GM18505 (cell line): ENCODE measurements around the gene CPA3.

Source experiments
- ATAC-seq: cut with Tn5 transposase; IDR thresholded peaks from one replicate; pipeline ENCODE4 v1.9.1; 2021; ENCODE audit not compliant: unreplicated experiment
- POLR2A ChIP-seq: IDR thresholded peaks from 4 replicates; pipeline ENCODE4 v1.6.1; 2011; ENCODE audit warnings: borderline replicate concordance; ENCODE audit not compliant: insufficient read depth, insufficient read length; ENCODE audit errors: extremely low read depth

The CPA3 gene

DNA sequence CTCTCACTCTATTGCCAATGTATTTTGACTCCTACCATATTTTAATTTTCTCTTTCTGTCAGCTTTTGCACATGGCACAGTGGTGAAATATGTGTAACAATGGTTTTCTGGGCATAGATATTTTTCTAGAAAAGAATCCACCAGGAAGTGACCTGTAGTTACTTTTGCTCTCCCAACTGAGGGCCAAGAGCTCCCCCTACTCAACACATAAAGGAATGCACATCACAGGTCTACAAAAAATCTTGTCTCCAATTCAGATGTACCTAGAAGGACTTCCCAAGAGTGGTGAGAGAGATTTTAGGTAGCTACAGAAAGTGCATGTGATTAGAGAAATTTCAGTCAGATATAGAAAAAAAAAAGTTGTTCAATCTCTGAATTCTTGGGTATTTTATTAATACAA lies 15.6 kb downstream of the CPA3 start:
- peak; percentile 56 for ATAC-seq
- no peak for TF ChIP-seq POLR2A

DNA sequence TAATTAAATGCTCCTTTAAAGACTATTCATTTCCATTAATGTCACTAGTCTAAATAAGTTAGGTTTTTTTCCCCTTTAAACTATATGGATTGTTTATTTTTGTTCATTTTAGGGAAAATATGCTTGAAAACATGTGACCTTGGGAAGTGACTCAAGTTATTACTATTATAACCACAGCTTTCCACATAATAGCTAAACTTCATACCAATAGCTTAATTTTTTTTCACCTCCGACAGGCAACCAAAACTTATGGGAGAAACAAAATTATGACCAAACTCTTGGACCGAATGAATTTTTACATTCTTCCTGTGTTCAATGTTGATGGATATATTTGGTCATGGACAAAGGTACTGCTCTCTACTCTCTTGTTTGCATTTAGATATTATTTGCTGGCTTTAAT lies 16.2 kb downstream of the CPA3 start:
- no peak for TF ChIP-seq POLR2A
- ATAC-seq: no peak

DNA sequence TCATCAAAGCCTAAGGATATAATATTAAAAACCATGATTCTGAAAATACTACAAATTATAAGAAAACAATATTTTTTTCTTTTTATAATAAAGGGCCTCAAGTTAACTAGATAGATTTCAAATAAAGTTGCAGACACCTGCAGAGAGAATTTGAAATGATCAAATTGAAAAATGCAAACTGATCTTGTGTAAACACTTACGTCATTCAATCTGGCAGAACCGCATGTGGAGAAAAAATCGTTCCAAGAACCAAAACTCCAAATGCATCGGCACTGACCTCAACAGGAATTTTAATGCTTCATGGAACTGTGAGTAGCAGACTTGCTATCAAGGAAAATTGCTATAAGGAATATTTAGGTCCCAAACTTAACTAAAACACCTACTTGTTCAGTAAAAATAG lies 17.2 kb downstream of the CPA3 start:
- ATAC-seq: no peak
- TF ChIP-seq POLR2A: no peak

DNA sequence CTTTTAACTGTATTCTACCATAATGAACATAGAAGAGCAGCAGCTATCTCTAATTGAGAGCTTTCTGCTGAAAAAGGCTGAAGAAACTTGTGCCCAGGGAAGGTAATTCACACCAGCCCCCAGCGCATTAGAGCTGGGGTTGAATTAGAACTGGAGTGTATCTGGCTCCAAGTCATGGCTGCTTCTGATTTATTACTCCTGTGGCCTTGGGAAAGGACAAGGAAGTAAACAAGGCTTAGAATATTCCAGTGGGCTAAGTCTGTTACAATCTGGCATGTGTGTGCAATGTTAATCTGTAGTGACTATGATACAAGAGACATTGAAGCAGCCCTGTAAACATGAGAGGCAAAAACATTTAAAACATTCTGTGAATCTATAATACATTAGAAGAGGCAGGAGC lies 18.1 kb downstream of the CPA3 start:
- no peak for ATAC-seq
- TF ChIP-seq POLR2A: no peak

DNA sequence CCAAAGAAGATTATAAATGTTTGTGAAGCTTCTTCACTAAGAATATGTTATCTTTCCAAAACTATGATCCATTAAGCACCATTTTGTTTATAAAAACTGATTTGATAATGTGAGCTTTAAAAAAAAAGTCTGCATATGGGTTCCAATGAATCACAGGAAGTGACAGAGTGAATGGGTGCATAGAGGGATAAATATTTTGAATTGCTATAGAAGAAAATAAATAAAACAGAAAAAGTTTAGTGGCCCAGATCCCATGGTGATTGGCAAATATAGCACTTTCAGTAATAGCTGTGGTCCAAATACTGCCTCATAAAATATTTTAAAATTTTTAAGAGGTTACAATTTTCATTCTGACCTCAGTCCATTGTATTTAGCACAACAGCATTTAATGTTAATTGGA lies 19.2 kb downstream of the CPA3 start:
- no peak for TF ChIP-seq POLR2A
- ATAC-seq: no peak

DNA sequence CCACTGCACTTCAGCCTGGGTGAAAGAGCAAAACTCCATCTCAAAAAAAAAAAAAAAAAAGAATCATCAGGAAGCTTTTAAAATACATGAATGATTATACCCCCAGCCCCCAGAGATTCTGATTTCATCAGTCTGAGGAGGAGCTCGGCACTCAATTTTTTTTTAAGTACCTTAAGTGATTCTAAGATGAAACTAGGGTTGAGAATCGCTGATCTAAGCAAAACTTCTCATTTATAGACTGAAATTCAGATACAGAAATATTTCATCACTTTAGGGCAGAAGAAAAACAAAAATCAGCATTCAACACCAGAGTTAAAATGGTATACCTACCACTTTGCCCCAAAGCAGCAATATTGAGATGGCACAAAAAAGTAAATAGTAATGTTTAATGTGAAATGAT lies 24.7 kb downstream of the CPA3 start:
- ATAC-seq: no peak
- TF ChIP-seq POLR2A: no peak

DNA sequence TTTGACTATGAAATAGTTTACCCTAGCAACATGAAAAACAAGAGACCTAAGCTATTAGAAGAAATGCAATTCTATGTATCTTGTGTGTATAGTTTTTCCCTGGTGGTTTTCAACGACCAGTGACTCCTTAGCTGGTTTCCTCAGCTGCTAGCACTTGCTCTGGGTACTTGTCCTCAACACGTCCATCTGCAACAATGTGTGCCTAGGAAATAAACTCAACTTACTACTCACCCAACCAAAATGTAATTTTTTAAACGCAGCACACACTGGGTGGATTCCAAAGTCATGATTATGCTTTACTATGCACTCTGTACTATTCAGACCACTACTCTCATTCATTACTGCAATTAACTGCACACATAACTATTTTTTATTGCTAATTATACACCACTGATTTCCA lies 31.0 kb downstream of the CPA3 start:
- no peak for ATAC-seq
- no peak for TF ChIP-seq POLR2A

DNA sequence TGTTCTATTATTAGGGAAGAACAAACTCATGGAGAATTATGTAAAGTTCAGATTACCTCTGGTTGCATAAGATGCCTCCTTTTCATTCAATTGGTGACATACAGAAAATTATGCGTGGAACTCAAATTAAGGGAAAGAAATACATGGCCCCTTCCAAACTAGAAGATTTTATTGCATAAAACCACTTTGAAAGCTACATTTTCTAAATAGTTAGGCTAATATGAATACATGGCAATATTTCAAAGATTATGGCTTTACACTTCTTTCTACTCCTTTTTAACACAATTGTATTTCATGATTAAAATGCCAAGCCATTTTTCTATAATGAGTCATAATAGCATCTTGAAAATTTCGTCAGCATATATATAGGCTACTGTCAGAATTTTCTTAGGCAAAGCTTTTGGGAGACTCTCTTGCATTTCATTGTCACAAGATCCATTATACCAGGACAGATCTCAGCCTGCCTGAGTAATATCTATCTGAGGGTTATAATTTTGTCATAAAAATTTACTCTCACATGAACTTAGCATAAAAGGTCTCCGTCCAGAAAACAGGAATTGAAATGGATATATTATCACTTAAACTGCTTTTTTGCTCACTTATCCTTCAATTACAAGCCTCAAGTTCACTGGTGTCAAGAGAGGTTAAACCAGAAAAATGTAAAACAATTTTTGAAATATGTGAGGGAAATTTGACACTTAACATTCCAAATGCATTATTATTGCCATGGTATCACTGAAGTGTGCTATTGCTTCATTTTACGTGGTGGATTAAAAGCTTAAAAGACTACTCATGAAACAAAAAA lies 37.1 kb downstream of the CPA3 start:
- ATAC-seq: no peak
- no peak for TF ChIP-seq POLR2A

DNA sequence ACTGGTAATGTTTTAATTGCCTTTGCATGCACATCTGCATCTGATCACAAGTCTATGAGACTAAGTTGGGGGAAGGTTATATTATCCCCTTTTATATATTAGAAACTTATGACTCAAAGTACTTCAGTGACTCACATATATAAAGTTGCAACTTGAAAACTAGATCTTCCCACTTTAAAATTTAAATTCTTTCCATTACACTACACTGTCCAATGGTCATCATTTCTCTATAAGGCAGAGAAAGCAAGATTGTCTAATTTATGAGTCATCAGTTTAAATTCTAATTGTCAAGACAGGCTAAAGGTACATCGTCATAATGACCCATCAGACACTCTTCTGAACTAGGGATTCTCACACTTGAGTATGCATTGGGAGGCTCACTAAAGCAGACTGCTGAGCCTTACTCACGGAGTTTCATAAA lies 37.9 kb downstream of the CPA3 start:
- TF ChIP-seq POLR2A: no peak
- no peak for ATAC-seq

DNA sequence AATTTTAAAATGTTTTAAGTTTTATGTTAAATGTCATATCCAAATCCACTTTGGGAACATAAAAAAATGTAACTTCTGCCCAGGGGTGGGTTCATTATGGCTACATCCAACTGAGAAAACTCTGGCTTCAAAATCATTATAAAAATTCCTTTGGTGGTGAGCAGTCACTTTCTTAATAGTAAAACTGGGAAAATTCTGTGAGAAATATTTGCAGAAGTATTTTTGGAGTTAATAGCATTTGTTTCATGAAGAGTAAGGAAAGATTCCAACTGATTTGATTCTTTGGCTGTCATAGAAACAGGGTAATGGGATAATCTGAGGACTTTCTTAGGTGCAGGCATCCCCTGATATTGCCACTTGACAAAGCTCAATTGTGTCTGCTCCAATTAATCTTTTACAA lies 38.8 kb downstream of the CPA3 start:
- ATAC-seq: no peak
- TF ChIP-seq POLR2A: no peak

DNA sequence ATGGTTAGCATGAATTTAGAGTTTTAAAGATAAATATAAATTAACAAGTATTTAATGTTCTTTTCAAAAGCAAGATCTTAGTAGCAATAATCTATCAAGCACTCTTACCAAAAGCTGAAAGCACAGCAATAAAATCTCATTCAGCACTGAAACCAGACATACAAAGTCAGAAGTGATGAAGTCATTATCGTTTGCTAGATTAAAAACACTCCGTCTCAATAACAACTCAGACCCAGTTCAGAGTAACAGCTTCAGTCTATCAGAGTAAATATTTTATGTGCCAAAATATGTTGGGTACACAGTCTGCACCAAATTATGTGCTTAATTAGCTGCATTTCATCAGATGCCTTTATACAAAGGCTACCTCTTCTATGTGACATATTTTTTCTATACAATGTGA lies 41.6 kb downstream of the CPA3 start:
- TF ChIP-seq POLR2A: no peak
- ATAC-seq: no peak

DNA sequence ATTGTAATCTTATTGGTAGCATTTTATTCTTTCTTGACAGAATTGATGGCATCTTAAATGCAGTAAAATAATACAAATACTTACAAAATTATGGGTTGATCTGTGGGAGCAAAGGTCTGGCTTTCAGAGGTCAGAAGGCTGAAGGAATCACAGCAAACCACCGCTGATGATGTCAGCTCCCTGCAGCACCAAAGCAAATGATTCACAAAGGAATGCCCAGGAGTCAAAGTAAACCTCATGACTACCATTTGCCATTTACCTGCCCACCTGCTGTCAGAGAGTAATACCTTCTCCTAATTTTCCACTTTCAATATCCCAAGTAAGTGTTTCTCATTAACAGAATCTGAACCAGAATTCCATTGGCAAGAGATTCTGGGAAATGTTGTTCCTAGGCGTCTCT lies 46.1 kb downstream of the CPA3 start:
- no peak for ATAC-seq
- TF ChIP-seq POLR2A: no peak

DNA sequence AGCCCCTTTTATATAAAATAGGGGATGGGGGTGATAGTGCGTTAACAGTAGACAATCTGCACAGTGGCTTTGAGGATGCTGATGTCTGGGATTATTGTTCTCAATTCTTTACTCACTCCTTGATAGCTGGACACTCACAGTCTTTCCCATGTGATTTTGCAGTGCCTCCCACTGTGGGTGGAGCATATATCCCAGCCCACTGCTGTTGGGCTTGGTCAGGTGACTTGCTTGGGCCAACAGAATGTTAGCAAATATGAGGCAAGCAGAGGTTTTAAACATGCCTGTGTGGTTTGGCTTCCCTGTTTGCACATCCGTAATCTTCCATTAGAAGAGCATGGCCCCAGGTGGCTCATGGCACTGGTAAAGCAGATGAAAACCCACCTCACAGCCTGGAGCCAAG lies 46.5 kb downstream of the CPA3 start:
- no peak for ATAC-seq
- TF ChIP-seq POLR2A: no peak

DNA sequence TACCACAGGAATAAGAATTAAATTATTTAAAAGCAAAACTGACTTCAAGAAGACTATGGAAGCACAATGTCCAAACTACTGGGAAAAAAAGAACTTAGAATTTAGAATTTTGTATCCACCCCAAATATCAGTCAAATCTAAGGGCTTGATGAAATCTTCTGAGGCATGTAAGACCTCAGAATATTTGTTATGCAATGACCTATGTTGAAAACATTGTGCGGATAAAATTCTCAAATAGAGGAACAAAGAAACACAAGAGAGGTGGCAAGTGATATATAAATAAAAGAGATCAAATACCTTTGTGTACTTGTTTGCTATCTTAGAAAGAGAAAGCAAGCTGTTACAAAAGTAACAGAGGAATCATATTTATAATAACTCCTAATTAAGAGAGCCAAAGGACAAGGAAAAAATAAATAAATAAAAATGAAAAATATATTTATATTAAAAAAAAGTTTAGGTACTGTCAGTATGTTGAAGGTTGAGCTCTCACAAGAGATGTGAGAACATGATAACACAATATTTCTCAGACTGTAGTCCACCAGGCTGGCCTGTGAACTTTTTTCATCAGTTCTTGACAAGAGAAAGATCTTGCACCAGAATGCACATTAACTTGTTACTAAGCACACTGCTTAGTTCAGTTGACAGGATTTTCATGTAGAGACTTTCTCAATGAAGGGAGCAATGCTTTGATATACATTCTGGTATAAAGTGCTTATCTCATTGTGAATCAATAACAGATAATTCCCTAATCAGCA lies 50.0 kb downstream of the CPA3 start:
- TF ChIP-seq POLR2A: no peak
- ATAC-seq: no peak
